Measurements from ENCODE around the gene SLC25A5.
A peak's percentile ranks its signal among the peaks of the same experiment; 100 is the strongest.
"Not testable (repeated sequence)": the region's sequence is repeated elsewhere in the genome, so short reads cannot be mapped to it uniquely, and the experiment has no call there.

The SLC25A5 gene

GRCh38 chrX:119477812-119478232, 9.6 kb downstream of the SLC25A5 start:
- DNase-seq: peak; percentile 65

GRCh38 chrX:119478504-119478903, 10.3 kb downstream of the SLC25A5 start:
- no peak for DNase-seq

DNA sequence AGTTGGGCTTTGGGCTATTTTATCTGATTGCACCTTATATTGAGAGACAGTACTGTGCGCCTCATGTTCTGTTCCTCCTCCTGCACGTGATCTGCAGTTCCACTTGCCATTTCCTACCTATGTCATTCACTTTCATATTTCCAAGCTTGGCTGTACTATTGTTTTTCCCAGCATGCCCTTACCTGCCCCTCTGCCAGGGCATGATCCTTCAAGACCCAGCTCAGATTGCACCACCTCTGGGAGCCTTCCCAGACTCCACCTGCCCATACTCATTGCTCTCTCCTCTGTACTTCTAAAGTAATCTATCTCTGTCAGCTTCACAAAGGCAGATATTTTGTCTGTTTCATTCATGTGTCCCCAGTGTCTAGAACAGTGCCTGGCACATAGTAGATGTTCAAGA, 11.6 kb downstream of the SLC25A5 start:
- no peak for DNase-seq

- DNase-seq: no peak
Measured at GRCh38 chrX:119481323-119481801, 13.1 kb downstream of the SLC25A5 start.

DNA sequence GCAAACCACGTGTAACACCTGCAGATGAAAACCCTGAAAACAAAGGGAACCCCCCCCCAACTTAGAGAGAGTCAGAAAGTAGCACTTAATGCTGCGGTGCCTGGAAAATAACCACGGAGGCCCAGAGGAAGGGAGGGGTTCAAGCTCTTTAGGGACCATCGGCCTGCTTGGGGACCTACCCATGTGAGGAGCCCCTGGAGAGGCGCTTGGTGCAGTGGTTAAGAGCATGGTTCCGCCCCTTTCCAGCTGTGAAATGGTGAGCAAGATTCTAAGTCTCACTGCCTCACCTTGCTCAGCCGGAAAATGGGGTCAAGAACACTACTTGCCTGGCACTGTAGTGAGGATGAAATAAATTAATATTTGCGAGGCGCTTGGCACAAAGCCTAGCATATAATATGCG, 13.8 kb downstream of the SLC25A5 start:
- no peak for DNase-seq

DNA sequence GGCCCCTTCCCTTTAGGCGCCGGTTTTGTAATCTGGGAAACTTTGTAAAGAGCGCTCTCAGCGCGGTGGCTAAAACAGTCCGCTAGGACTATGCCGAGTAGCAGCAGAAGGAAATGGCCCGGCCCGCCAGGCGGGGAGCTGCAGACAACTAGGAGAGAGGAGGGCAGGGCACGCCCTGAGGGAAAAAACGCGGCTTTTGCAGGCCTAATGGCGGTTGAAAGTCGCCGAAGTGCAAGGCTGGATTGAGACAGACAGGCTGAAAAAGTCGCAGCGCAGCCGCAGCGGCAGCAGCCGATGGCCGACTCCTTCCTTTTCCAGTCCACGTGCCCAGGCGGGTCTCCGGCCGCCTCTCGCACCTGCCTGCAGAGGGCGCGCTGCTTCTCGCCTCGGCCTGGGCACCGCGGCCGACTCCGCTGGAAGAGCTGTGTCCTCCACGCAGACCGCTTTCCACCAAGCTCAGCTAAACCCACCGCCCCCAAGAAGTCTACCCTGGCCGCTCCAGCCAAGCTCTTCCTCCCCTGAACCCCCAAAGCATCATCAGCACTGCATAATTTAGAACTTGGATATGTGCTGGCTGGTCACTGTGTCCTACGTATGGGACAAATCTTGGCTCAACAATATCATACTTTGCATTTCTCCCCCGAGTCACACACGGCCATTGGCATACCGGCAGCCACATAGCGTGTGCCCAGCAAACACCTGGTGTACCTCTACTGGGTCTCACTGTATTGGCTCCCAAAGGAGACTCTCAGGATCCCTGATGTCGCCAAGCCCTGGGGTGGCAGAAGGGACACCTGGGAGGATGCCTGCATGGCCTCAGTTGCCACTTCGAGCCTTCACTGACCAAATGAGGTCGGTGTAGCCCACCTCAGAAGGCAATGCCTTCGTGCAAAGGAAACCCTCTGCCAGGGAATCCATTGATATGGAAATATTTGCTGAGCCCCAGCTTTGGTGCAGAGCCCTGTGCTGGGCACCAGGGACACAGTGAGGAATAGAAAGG, 14.5 kb downstream of the SLC25A5 start:
- DNase-seq: peak; percentile 56

- no peak for DNase-seq
Measured at GRCh38 chrX:119486745-119487144, 18.5 kb downstream of the SLC25A5 start.

DNA sequence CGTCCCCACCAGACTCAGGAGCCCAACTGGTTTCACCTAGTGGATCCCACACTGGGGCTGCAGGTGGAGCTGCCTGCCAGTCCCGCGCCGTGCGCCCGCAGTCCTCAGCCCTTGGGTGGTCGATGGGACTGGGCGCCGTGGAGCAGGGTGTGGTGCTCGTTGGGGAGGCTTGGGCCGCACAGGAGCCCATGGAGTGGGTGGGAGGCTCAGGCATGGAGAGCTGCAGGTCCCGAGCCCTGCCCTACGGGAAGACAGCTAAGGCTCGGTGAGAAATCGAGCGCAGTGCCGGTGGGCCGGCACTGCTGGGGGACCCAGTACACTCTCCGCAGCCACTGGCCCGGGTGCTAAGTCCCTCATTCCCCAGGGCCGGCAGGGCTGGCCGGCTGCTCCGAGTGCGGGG, 19.5 kb downstream of the SLC25A5 start:
- DNase-seq: not testable (repeated sequence)

- DNase-seq: peak; percentile 54
Measured at GRCh38 chrX:119488749-119489148, 20.5 kb downstream of the SLC25A5 start.

- no peak for DNase-seq
Measured at GRCh38 chrX:119489212-119490074, 21.2 kb downstream of the SLC25A5 start.

DNA sequence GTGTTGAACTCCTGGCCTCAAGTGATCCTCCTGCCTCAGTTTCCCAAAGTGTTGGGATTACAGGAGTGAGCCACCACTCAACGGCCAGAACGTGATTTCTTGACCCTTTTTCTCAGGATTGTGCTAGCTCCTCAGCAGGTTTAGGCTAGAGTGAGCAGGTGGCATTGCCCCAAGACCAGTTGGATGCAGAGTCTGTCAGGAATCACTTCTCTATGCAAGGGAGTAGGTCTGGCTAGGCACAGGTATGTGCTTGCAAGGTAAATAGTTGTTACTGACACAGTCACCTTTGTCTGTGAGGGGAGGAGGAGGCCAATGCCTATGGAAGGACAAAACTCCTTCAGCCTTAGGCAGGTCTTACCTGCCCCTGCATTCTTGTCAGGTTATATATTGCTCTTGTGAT, 24.2 kb downstream of the SLC25A5 start:
- no peak for DNase-seq

DNA sequence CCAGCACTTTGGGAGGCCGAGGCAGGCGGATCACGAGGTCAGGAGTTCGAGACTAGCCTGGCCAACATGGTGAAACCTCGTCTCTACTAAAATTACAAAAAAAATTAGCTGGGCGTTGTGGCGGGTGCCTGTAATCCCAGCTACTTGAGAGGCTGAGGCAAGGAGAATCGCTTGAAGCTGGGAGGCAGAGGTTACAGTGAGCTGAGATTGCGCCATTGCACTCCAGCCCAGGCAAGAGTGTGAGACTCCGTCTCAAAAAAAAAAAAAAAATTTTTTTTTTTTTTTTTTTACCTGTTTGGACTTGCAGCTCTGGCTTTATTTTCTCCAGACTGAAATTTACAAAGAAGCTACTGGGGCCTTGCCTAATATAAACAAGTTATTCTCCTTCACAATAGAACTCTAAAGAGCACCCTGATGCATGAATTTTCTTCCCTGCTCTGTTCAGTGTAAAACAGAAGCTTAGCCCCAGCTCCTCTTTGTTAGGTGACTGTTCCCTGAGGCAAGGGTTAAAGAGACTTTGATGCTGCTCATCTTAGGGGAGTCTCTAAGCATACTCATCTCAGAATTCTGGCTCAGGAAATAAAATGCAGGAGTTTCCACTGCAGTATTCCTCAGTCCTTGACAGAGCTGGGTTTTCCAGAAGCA, 25.7 kb downstream of the SLC25A5 start:
- DNase-seq: not testable (repeated sequence)

DNA sequence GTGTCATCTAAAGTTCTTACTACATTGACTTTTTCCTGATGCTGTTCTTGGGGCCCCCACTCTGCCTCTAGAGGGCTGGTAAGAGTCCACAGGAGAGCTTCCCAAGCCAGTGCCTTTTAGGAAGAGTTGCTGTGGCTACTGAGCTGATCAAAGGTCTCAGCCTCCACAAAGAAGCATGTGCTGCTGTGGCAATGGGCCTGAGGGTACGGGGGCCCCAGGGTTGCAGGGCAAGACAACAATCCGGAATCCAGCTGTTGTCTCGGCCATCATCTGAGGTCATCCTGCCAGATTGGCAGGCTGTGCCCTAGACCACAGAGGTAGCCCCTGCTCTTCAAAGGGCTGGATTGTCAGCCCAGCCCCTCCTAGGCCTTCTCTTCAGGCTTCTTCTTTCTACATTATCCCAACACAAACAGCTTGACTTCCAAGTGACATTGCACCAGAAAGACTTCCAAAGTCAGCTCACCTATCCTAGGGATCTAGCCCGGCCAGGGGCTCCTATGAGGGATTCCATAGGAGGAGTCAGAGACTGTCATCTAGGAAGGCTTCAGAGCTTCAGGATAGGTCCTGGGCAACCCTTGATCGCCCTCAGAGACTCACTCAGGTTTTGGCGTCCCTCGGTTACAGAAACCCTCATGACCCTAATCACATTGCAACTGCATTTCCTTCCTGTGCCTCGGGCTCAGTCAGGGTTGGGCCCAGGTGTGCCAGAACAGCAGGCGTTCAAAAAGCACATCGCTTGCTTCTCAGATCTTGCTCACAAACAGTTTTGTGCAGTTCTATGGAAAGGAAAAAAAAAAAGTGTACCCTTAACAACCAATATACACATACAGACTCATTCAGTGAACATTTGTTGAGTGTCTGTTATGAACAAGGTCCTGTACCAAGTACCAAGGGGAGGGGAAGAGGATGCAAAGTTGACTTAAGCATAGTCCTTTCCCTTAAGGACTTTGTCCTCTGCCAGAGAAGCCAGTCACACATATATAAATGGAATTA, 27.8 kb downstream of the SLC25A5 start:
- no peak for DNase-seq

DNA sequence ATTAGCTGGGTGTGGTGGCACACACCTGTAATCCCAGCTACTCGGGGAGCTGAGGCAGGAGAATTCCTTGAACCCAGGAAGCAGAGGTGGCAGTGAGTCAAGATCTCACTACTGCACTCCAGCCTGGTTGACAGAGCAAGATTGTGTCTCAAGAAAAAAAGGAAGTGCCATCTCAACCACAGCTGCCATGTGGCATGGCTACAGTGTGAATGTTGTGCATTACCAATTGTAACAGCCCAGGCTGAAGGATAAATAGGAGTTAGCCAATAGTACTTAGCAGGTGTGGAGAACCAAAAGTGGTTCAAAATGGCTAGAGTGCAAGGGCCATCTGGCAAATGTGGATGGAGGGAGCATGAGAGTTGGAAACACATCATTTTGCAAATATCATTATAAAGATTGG, 28.9 kb downstream of the SLC25A5 start:
- DNase-seq: no peak

DNA sequence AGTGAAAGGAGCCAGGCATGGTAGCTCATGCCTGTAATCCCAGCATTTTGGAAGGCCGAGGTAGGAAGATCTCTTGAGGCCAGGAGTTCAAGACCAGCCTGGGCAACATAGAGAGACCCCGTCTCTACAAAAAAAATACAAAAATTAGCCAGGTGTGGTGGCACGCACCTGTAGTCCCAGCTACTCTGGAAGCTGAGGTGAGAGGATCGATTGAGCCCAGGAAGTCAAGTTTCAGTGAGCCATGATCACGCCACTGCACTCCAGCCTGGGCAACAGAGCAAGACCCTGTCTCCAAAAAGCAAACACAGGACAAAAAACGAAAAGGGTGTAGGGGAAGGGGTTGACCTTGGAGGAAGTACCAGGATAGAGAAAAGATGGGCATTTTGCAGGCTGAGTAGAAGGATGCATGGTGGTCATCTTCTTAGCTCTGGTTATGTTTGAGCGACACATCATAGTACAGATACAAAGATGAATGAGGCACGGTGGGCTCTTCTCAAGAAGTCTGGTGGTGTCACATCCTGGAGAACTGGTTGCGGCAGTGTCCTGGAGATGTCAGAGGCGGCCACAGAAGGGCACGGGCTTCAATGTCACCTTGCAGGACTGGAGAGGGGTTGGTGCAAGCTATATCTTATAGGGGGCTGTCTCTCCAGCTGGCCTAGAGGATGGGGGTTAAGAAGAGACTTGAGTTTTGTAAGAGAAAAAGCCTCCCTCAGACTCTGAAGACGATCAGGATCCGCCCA, 32.0 kb downstream of the SLC25A5 start:
- no peak for DNase-seq

DNA sequence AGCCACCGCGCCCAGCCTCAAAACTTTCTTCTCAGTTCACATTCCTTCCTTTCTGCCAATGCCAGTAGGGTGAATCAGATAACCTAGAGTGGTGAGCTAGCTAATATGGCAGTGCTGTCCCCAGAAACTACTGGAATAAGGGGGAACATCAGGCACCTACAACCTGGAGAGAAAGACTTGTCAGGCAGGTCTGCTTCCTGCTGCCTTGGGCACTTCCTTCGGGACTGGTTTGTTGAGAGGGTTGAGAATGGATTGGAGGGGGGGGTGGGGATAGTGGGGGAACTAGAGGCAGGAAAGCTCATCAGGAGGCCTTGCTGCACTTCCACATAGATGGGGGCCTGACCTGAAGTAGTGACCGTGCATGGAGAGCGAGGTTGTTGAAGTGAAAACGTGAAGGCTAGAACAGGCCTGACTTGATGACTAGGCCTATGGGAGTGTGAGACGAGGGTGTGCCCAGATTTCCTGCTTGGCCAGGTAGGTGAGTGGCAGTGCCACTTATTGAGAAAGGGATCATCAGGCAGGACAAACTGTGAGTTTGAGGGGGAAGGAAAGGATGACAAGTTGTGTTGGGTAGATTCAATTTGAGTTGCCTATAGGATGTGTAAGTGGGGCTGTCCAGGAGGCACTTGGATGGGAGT, 33.4 kb downstream of the SLC25A5 start:
- peak; percentile 17 for DNase-seq

DNA sequence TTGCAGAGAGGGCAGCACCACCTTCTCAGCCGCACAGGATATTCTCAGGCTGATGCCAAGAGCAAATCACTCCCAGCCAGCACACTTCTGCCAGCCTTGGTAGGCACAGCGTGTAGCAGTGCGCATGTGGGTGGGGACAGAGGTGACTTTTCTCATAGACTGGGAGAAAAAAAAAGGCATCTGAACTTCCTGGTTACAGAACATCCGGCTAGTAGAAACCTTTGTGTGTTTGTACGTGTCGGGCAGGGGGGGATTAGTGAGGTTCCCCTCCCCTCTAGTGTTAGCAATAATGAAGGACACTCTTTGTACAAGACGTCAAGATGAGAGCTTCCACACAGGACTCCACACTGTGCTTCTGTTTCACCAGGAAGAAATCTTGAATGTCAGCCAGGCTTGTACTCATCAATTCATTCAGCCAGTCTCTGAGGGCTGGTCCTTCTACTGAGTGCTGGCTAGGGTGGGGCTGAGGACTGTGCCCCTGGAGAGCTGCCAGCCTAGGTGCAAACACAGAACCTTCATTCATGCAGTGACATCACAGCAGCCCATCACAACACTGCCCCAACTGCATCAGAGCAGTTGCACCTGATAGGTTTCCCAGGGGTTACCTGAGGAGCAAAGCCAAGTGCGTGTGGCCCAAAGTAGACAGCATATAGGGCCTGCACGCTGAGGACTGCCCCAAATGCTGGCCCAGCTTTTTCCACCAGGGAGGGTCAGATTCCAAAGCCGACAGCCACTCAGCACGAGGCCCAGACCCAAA, 34.7 kb downstream of the SLC25A5 start:
- DNase-seq: peak; percentile 67

DNA sequence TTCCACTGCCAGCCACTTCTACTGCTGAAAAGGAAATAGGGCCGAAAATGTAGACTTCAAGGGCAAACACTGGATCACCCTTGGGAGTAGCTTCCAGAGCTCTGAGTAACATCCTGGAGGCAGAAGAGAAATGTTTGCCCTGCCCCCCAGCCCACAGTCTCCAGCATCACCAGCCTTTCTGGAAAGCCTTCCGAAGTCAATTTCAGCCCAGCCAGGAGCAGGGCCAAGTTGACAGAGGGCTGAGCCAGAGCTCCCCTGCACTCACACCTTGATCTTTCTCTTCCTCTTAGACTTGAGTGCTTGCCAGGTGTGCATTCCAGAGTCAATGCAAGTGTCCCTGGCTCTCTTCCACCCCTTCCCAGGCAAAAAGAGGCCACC, 35.2 kb downstream of the SLC25A5 start:
- peak; percentile 96 for DNase-seq

GRCh38 chrX:119505145-119505544, 36.9 kb downstream of the SLC25A5 start:
- not testable (repeated sequence) for DNase-seq

All from fibroblast of skin of back (primary cell).